NB4 (cell line): Measurements from ENCODE around the gene TEX13A.

Source experiments
- CTCF ChIP-seq: IDR thresholded peaks from one replicate; pipeline ENCODE4 v1.5.1; 2012; ENCODE audit warnings: low read depth, low read length
- MAX ChIP-seq: IDR thresholded peaks from 2 replicates; pipeline ENCODE4 v1.6.1; 2011; ENCODE audit warnings: low read depth, low read length
- POLR2A ChIP-seq: IDR thresholded peaks from 2 replicates; pipeline ENCODE4 v1.6.1; 2011; ENCODE audit warnings: mild to moderate bottlenecking; ENCODE audit not compliant: insufficient read length; ENCODE audit errors: extremely low read depth

- TF ChIP-seq CTCF = no peak
- TF ChIP-seq MAX = no peak
- TF ChIP-seq POLR2A = no peak
Measured at GRCh38 chrX:105228602-105229001, 8.1 kb upstream of the TEX13A start.
